Nephron (organoid): ENCODE results near the gene STX3.

Experiments used
- H3K27ac Mint-ChIP-seq, 3 experiments: 2 replicates each; pipeline ENCODE4 v1.8.0; 2020; ENCODE audit warnings: mixed read lengths in 3 of 3, mild to moderate bottlenecking in 2 of 3, moderate library complexity in 1 of 3
- H3K27me3 Mint-ChIP-seq: 2 replicates; pipeline ENCODE4 v1.8.0; 2021; ENCODE audit warnings: low read depth, mild to moderate bottlenecking, moderate library complexity, mixed read lengths
- H3K36me3 Mint-ChIP-seq: 2 replicates; pipeline ENCODE4 v1.8.0; 2020; ENCODE audit warnings: low read depth, mixed read lengths
- H3K4me1 Mint-ChIP-seq: 2 replicates; pipeline ENCODE4 v1.8.0; 2020; ENCODE audit warnings: mixed read lengths
- H3K4me3 Mint-ChIP-seq, 3 experiments: 2 replicates each; pipeline ENCODE4 v1.8.0; 2020; ENCODE audit warnings: mild to moderate bottlenecking in 3 of 3, mixed read lengths in 3 of 3, moderate library complexity in 2 of 3
- H3K9me3 Mint-ChIP-seq: 2 replicates; pipeline ENCODE4 v1.8.0; 2020; ENCODE audit warnings: mixed read lengths
- TF ChIP-seq, protein P1 (sequence below), 3 experiments: fragments of 200-600 bp; sonication (generic); IDR thresholded peaks; one replicate each; pipeline ENCODE4 v1.5.0; 2021; ENCODE audit warnings: antibody characterized with exemption in 3 of 3; ENCODE audit not compliant: unreplicated experiment in 3 of 3

STX3 gene

DNA sequence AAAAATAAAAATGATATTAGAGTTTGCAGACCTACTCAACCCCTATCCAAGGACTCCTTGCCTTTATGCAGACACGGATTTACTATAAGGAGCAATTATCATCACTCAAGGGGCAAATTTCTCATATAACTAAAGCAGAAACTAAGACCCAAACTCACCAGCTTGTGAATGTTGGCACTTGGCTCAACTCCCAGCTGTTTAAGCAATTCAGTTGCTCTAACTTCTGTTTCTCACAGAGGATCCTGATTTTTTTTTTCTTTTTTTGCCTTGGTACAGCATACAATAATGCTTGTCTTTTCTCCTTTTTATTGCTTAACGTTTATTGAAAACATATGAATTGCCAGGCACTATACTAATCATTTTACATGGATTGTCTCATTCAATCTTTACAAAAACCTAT lies 99.7 kb downstream of the STX3 start:
- Mint-ChIP-seq H3K27me3 (peaks cover 2% of the 10 kb centered on the region), H3K4me1 (no peaks in the 10 kb centered on the region), H3K4me3 (no peak overlapping the region), H3K36me3 (no peaks in the 10 kb centered on the region), H3K27ac (no peak overlapping the region), H3K9me3 (no peaks in the 10 kb centered on the region)
- TF ChIP-seq, protein P1, sequence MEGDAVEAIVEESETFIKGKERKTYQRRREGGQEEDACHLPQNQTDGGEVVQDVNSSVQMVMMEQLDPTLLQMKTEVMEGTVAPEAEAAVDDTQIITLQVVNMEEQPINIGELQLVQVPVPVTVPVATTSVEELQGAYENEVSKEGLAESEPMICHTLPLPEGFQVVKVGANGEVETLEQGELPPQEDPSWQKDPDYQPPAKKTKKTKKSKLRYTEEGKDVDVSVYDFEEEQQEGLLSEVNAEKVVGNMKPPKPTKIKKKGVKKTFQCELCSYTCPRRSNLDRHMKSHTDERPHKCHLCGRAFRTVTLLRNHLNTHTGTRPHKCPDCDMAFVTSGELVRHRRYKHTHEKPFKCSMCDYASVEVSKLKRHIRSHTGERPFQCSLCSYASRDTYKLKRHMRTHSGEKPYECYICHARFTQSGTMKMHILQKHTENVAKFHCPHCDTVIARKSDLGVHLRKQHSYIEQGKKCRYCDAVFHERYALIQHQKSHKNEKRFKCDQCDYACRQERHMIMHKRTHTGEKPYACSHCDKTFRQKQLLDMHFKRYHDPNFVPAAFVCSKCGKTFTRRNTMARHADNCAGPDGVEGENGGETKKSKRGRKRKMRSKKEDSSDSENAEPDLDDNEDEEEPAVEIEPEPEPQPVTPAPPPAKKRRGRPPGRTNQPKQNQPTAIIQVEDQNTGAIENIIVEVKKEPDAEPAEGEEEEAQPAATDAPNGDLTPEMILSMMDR (IDR thresholded peaks at IDR 0.05; ENCODE audit: unreplicated experiment in 3 of 3) = no peak
